Muscle of back (tissue), 13 donors: ENCODE measurements around the gene DPY19L2. TPM values are rescaled to one million over a fixed set of nuclear protein-coding genes. Genes with fewer than 3 reads are reported as not detected.
"Not testable (repeated sequence)": the region's sequence is repeated elsewhere in the genome, so short reads cannot be mapped to it uniquely, and the experiment has no call there.

Experiments
- DNase-seq, 3 donors: peaks; one replicate each; pipeline versions ENCODE4 v3.0.0 to v3.0.0-alpha.2; 2013
- long read RNA-seq, 9 donors: transcript quantifications; one replicate each; lab custom pipeline, GENCODE V29; 2026
- polyA plus RNA-seq, 10 donors: library from polyadenylated mRNA; unstranded; fragments of 120-200 nt; gene quantifications; one replicate each; pipeline ENCODE4 v1.2.1, GENCODE V29; 2013; ENCODE audit not compliant: insufficient read length in 10 of 10

The DPY19L2 gene
- 10 to 100 TPM in 4 of 10 donors, 1 to 10 TPM in 6; 4.6 to 15.0 (median 8.0) TPM for polyA plus RNA-seq
- long read RNA-seq, donor 1: 0 reads
- long read RNA-seq, donor 2, partial matches to known transcripts: 0 of 1 reads
- long read RNA-seq, donor 2, other reads (novel, unspliced or antisense): 0 of 1 reads
- long read RNA-seq, donor 3: 0 reads
- long read RNA-seq, donor 4: 0 reads
- long read RNA-seq, donor 5: 0 reads
- long read RNA-seq, donor 6: 0 reads
- long read RNA-seq, donor 7, partial matches to known transcripts: 0 of 1 reads
- long read RNA-seq, donor 7, other reads (novel, unspliced or antisense): 0 of 1 reads
- long read RNA-seq, donor 8: 0 reads
- long read RNA-seq, donor 9: 0 reads

DNA sequence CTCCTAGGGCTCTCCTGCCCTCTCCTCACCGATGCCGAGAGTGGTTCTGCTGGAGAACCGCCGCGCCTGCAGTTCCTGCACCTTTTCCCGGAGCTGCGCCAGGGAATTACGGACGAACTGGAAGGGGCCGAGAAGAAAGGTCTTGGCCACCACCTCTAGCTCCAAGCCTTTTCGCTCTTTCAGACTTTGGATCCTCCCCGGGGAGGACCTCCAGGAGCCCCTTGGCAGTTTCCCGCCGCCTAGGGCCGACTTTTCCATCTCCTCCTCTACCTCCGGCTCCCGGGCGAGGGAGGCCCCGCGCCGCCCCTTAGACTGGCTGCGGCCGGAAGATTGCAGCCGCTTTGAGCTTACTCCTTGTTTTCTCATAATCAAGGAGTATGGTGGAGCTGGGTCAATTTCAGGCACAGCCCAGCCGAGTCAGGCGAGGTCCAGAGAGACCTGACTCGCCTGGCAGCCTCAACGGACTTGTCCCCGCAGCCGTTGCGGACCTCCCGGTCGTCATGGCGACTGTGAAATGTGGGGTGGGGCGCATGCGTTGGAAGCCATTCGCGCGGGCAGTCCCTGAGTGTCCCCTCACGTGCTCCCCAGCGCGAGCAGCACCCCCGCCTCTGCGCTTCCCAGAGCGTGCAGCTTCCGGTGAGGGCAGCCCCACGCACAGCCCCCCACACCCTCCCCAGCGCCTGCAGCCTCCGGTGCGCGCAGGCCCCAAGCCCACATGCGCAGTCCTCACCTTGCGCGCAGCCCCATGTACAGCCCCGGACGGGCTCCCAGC is at the start of gene DPY19L2:
Gene DPY19L2, minus strand, starts transcription at position 466 of the 772 bp plus-strand sequence. Its CDS starts 100 bp downstream, at position 366.
- DNase-seq: peak; percentile 32 to 88 (median 68)

DNA sequence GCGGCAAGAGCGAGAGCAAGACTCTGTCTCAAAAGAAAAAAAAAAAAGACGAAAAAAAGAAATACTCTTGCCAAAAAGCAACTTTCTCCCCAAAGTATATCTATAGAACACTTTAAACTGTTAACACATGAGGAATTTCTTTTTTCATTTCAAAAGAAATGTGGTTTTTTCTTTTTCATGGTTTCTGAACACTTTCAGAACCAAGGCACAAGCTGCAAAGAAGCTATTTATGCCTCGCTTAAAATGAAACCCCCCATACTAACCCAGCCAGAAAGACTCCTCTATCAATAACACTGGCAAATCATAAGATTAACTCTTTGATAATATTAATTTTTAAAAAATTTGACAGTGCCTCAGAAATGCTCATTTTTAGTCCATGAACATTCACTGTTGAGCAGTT is 48.6 kb upstream of the DPY19L2 start:
- not testable (repeated sequence) for DNase-seq

DNA sequence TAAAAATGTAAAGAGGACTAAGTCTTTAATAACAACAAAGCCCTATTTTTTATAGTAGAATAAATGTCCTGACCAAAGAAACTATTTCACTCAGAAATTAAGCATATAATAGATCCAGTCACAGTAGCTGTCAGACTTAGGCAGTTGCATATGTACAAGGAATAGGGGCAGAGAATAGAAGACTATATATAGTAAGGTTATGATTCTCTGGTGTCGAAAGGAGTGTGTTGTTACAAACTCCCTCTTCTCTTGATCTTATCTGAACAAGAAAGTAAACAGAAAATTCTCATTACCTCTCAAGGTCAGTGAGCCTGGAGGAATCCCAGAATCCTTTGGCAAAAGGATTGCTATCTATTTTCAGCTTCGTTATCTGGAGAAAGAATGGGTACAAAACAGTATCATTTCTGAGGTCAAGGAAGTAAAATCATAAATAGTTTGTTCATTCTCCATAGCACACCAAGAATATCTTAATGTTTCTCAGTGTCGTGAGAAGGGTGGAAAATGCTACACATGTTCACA is 46.9 kb upstream of the DPY19L2 start:
- not testable (repeated sequence) for DNase-seq

DNA sequence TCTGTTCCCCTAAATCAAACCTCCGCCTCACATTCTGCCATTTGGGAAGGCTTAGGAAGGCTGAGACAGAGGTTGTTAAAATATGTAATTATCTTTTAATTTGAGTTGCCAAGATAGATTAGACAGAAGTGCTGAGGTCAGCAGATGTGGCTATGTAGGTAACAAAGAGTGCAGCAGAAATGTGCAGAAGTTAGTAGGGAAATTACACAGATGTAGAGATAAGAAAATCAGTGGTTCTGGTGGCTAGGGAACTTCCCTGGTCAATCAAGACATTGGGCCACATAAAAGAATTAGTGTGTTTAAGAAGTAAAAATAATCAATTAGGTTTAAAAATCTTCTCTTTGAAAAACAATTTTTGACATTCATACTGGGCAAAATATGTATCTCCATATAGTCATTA is 46.1 kb upstream of the DPY19L2 start:
- not testable (repeated sequence) for DNase-seq

DNA sequence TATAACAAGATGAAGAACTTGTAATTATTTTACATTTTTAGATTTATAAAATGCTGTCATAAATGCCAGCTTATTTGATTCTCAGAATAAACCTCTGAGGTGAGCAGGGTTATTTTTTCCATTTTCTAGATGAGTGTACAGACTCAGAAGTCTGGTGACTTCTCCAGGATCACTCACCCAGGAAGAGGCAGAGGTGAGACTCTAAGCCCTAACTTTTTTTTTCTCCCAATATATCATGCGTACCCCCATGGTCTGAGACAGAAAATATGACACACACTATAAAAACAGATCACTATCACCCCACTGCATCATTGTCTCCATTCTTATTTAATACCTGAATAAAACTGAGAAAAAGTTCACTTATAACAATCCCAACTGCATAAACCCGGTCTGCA is 45.4 kb upstream of the DPY19L2 start:
- DNase-seq: not testable (repeated sequence)

DNA sequence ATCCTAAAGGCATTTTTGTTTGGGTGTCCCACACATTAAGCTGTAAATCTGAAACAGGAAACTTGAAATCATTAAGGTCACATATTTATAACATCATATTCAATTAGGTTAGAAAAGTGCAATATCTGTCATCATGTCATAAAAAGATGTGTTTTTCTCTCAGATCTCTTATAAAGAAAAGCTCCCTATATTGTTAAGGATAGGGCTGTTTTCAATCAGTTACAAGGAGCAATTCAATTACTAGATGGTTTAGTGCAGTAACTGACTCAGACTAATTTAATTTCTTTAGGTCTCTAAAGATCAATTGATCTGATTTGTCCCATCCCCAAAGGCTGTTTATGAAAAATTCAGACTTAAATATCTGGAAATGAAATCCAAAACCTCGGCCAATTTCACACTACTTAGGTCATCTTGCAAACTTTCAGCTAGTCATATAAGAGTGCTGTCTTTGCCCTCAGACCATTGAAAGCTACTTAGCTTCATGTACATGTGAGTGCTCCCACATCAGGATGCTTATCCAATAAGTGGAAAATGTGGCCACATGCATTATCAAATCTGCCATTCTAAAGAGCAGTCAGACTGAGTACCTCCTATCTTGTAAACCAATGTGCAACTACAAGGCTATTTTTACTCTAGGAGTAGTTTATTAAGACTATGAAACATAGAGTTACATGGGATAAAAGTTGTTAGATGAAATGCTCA is 44.8 kb upstream of the DPY19L2 start:
- not testable (repeated sequence) for DNase-seq

DNA sequence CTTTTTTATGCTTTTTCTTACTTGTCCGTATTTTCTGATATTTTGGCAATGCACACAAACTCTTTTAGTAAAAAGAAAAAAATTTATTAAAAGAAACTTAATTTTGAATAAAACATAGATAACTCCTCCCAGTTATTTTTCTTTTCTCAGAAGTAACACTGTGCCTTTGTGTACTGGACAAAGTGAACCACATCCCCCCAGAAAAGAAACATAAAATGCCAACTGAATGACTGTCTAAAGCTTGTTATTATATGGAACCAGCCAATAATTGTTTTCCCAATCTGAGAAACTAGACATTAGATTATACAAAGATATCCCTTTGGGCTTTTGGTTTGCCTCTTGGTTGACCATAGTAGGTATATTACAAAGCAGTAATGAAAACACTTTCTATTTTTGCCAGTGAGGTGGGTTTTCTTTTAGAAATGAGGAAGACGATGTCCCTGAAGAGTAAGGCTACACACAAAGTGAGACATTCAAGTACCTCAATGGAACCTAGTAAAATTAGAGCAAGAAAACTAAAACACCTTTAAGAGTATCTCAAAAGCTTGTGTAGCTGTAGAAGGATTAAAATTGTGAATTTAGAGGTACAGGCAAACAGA is 44.2 kb upstream of the DPY19L2 start:
- DNase-seq: not testable (repeated sequence)

DNA sequence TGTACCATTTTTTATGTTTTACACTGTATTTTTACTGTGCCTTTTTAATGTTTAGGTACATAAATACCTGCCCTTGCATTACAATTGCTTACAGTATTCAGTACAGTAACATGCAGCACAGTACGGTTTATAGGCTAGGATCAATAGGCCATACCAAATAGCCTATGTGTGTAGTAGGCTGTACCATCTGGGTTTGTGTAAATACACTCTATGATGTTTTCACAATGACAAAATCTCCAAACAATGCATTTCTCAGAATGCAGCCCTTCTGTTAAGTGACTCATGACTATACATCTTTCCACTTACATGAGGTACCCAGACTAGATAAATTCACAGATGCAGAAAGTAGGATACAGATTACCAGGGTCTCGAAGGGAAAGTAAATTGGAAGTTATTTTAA is 43.0 kb upstream of the DPY19L2 start:
- peak in 1 of 3 donors; percentile 1 for DNase-seq

DNA sequence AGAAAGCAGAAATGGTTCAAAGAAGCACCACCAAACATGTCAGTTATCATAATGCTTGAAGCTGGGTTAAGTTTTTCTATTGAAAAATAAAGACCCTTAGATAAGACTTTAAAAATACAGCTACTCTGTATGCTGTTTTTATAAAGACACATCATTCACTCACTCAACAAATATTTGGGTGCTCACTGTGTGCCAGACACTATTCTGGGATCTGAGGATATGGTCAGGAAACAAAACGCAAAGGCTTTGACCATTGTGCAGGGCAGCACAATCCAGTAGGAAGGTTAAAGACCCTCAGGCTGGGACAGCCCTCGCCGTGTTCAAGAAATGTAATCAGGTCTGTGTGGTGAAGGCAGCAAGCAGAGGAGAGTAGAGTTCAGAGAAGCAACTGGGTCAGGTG is 38.0 kb upstream of the DPY19L2 start:
- DNase-seq: no peak

DNA sequence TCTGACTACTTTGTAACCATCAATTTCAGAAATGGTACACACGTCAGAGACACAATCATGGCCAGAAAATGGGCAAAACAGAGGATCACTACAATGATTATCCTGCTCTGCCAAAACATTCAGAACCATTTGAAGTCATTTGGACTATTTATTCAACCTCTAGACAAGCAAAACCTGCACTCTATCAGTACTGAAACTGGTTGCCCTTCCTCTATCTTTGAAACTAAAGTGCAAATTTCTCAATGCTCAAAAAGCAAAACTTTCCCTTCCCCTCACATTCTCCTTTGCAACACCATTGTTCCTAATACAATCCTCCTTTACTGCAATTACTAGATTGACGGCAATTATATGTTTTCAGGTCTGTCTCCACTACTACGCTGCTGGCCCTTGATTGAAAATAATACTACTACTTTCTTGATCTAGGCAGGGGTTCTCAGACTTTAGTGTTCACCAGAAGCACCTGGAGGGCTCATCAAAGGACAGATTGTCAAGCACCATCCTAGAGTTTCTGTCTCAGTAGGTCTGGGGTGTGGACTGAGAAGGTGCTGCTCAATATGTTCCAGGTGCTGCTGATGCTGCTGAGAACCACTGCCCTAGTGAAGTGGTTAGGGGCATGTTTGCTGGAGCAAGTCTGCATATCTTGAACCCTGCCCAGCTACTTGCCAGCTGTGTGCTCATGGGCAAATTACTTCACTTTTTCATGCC is 31.5 kb upstream of the DPY19L2 start:
- DNase-seq: not testable (repeated sequence)

DNA sequence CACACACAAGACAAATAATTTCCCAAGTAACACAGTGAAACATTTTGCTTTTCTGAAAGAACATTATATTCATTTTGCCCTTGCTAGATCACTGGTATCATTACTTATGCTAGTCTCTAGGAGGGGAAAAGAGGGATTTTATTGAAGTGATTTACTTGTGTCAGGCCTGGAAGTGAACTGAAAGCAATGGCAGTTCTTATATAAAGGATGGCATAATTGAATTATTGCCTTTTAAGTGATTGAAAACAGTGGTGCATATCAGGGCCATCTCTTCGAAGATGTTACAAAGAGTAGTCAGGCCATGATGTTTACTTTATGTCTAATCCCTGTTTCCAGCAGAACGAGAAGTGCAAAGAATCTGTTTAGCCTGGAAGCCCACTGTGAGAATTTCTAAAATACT is 30.7 kb upstream of the DPY19L2 start:
- DNase-seq: not testable (repeated sequence)

DNA sequence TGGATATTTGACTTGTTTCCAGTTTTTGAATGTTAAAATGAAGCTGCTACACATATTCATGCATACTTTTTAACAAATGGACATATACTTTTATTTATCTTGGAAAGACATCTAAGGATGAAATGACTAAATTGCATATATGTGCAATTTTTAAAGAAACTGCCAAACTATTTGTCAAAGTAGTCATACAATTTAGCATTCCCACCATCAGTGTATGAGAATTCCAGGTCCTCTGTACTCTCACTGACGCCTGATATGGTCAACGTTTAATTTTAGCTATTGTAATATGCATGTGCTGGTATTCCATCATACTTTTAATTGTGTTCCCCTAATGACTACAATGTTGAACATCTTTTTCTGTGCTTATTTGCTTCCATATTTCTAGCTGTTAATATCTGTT is 22.5 kb upstream of the DPY19L2 start:
- DNase-seq: not testable (repeated sequence)

DNA sequence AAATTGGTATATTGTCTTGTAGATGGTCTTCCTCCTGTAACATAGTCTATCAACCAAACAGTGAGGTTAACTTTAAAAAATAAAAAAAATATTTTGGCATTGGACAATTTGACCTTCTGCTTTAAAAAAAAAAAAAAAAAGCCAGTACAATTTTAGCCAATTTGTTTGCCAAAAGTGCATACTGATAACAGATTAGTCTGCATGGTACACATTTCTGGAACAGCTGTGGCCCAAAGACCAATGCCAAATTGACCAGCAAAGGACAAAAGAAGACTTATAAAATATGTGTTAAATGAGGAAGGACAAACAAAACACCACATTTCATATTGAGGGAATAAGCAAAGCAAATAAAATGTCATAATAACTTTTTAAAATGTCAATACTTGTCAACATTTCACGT is 20.8 kb upstream of the DPY19L2 start:
- not testable (repeated sequence) for DNase-seq

DNA sequence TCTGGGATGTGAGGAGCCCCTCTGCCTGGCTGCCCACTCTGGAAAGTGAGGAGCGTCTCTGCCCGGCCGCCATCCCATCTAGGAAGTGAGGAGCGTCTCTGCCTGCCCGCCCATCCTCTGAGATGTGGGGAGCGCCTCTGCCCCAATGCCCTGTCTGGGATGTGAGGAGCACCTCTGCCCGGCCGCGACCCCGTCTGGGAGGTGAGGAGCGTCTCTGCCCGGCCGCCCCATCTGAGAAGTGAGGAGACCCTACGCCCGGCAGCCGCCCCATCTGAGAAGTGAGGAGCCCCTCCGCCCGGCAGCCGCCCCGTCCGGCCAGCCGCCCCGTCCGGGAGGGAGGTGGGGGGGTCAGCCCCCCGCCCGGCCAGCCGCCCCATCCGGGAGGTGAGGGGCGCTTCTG is 18.3 kb upstream of the DPY19L2 start:
- not testable (repeated sequence) for DNase-seq

DNA sequence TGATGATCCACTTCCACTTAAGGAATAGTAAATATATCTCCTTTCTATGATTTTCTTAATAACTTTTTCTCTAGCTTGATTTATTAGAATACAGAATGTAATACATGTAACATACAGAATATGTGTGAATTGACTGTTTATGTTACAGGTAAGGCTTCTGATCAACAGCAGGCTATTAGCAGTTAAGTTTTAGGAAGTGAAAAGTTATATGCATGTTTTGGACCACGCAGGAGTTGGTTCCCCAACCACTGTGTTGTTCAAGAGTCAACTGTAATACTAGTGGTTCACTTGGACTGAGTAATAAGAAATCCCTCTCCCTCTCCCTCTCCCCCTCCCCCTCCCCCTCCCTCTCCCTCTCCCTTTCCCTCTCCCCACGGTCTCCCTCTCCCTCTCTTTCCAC is 17.5 kb upstream of the DPY19L2 start:
- not testable (repeated sequence) for DNase-seq

DNA sequence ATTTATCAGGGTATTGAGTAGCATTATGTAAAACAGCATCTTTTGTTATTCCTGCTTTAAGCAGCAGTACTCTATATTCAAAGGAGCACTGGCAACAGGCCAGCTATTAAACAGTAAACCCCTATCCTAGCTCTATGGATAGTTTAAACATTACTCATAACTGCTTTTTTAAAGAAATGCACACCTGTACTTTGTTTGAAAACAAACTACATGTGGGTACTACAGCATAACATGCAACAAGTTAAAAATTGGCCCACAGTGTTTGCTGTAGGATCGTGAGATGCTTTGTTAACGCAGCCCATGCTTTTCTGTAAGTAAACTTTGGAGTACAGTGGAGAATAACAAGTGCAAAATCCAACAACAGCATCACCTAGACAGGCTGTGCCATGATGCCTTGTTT is 14.3 kb upstream of the DPY19L2 start:
- not testable (repeated sequence) for DNase-seq

DNA sequence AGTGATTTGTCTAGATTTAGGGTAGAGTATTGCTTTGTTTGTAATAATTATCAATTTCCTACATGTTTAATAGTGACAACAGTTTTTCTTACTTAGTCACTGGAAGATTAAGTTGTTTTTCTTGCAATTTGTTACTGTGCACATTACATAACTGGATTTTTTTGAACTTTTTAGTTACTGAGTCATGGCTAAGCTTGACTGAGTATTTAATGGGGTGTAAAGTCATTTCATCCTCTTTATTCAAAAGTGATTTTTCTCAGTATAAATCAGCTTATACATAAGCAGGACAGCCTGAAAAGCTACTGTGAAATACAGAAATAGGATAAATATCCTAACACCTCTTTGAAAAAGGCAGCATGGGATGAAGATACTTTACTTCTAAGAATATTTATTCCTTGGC is 12.5 kb upstream of the DPY19L2 start:
- DNase-seq: not testable (repeated sequence)

DNA sequence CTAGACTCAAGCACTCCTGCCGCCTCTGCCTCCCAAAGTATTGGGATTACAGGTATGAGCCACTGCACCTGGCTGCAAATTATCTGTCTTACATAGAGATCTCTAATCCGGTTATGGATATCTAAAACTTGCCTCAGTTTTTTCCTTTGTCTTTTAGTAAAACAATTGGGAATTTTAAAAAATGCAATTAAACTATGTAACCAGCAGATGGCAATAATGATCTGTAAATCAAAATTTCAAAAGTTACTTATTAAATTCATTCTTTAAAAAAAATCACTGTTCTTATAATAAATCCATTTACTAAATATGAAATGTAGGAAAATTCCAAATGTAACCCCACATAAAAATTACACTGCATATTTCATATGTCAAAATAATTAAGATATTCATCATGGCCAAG is 4.3 kb upstream of the DPY19L2 start:
- not testable (repeated sequence) for DNase-seq

DNA sequence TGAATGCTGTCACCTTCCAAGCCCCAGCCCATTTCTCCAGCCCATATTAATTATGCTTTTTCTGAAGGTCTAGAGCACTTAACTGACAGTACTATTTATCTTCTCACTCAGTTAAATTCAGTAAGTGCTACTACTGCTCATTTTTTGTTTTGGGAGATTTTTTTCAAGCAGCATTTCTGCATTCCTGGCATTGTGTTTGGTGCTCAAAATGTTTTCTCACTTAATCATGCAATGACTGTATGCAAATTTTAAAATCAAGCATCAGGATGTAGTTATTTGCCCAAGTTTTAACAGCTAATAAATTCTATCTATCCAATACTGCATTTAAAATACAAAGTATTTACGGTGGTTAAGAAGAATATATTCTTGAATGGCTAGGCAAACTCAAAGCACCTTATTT is 1.6 kb upstream of the DPY19L2 start:
- not testable (repeated sequence) for DNase-seq

DNA sequence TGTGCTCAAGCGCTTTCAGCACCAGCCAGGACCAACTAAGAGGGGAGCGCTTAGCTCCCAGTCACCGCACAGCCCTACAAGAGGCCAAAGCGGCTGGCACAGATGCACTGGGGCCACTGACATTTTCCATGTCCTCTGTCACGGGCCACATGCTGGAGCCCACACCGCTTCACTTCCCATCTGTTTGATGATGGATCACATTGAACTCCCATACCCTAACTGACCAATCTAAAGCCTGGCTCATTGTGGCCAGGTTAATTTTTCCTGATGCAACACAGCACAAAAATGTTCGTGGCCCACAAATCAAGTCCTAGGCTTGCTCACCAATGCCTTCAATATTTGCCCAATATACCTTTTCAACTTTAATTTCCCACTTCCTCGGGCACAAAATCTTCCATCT is 1.1 kb upstream of the DPY19L2 start:
- DNase-seq: not testable (repeated sequence)

DNA sequence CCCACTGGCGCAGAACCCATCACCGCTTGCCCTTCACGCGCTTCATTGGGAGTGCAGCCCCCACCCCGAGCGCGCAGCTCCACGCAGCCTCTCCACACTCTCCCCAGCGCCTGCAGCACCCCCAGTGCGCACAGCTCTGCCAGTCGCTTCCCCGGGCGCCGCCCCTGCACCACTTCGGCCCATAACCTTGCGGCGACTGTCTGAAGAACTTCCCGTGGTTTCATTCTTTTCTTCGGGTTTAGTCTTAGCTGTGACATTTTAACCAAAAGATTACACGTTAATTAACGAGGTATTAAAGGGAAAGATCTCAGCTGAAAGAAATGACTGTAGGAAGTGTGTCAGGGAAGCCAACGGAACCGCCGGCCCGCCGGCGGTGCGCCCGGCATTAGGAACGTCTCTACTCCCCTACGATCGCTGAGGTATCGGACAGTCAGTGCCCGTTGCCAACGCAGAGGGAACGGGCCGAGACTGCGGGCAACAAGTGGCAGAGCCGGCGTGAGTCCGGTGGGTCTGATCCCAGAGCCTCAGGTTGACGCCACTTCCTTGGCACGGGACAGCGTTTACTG is 590 bp upstream of the DPY19L2 start:
- DNase-seq: peak in 2 of 3 donors; percentile 31 to 61
